Nephron progenitor cell (in vitro differentiated cells): ENCODE results near the gene SERGEF.

Experiments used
- DNase-seq: peaks from one replicate; pipeline ENCODE4 v3.0.0; 2021
- H3K27ac Mint-ChIP-seq: 2 replicates; pipeline ENCODE4 v1.8.0; 2021; ENCODE audit warnings: mild to moderate bottlenecking, moderate library complexity, mixed read lengths
- H3K27me3 Mint-ChIP-seq: 2 replicates; pipeline ENCODE4 v1.8.0; 2021; ENCODE audit warnings: mild to moderate bottlenecking, low read depth, mixed read lengths; ENCODE audit not compliant: poor library complexity
- H3K36me3 Mint-ChIP-seq: 2 replicates; pipeline ENCODE4 v1.8.0; 2021; ENCODE audit warnings: low read depth, mixed read lengths
- H3K4me1 Mint-ChIP-seq: 2 replicates; pipeline ENCODE4 v1.8.0; 2021; ENCODE audit warnings: mixed read lengths
- H3K4me3 Mint-ChIP-seq: 2 replicates; pipeline ENCODE4 v1.8.0; 2021; ENCODE audit warnings: mild to moderate bottlenecking, moderate library complexity, mixed read lengths
- H3K9me3 Mint-ChIP-seq: 2 replicates; pipeline ENCODE4 v1.8.0; 2021; ENCODE audit warnings: mild to moderate bottlenecking, moderate library complexity, mixed read lengths
- CTCF ChIP-seq: fragments of 200-600 bp; sonication (generic); IDR thresholded peaks from 2 replicates; pipeline ENCODE4 v1.5.0; 2021; ENCODE audit warnings: antibody characterized with exemption

SERGEF gene

GRCh38 chr11:17743808-17744119 lies 269.1 kb downstream of the SERGEF start:
- Mint-ChIP-seq H3K27me3 (peaks cover 27% of the 10 kb centered on the region), H3K27ac (no peak overlapping the region), H3K4me1 (peaks cover 5% of the 10 kb centered on the region), H3K4me3 (no peak overlapping the region), H3K36me3 (no peaks in the 10 kb centered on the region), H3K9me3 (no peaks in the 10 kb centered on the region)
- no peak for DNase-seq
- TF ChIP-seq CTCF: no peak

- H3K27ac Mint-ChIP-seq: no peak overlapping the region
- H3K36me3 Mint-ChIP-seq: no peaks in the 10 kb centered on the region
- H3K4me3 Mint-ChIP-seq: no peak overlapping the region
- H3K4me1 Mint-ChIP-seq: peaks cover 9% of the 10 kb centered on the region
- TF ChIP-seq CTCF: no peak
- no peaks in the 10 kb centered on the region for H3K9me3 Mint-ChIP-seq
- peaks cover 31% of the 10 kb centered on the region for H3K27me3 Mint-ChIP-seq
- DNase-seq: no peak
These were observed 269.6 kb downstream of the SERGEF start for GRCh38 chr11:17743026-17743807.

DNA sequence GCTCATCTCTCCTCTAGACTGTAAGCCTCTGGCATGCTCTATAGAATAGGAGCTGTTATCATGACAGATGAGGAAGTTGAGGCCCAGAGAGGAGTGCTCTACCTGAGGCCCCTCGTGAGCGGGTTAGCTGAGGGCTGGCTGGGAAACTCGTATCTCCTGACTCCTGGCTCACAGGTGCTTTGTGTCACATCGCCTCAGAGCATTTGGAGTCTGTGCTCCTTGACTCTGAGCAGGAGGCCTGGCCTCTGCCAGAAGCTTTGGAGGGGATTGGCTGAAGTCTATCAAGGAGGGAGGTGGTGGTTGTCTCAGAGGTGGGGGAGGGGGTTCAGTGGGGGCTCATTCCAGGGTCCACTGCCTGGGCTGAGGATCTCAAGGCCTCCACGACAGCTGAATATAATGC lies 270.8 kb downstream of the SERGEF start:
- Mint-ChIP-seq H3K4me3 (no peak overlapping the region), H3K27ac (no peak overlapping the region), H3K9me3 (no peaks in the 10 kb centered on the region), H3K4me1 (peaks cover 16% of the 10 kb centered on the region), H3K36me3 (no peaks in the 10 kb centered on the region), H3K27me3 (peaks cover 36% of the 10 kb centered on the region)
- no peak for DNase-seq
- TF ChIP-seq CTCF: no peak

GRCh38 chr11:17741487-17741886 lies 271.4 kb downstream of the SERGEF start:
- no peak overlapping the region for H3K27ac Mint-ChIP-seq
- H3K4me3 Mint-ChIP-seq: no peak overlapping the region
- DNase-seq: no peak
- H3K27me3 Mint-ChIP-seq: peaks cover 38% of the 10 kb centered on the region
- H3K9me3 Mint-ChIP-seq: no peaks in the 10 kb centered on the region
- no peak for TF ChIP-seq CTCF
- H3K36me3 Mint-ChIP-seq: no peaks in the 10 kb centered on the region
- H3K4me1 Mint-ChIP-seq: peaks cover 22% of the 10 kb centered on the region

- peaks cover 44% of the 10 kb centered on the region for H3K27me3 Mint-ChIP-seq
- no peak for DNase-seq
- H3K4me3 Mint-ChIP-seq: no peak overlapping the region
- H3K36me3 Mint-ChIP-seq: no peaks in the 10 kb centered on the region
- TF ChIP-seq CTCF: no peak
- peaks cover 23% of the 10 kb centered on the region for H3K4me1 Mint-ChIP-seq
- no peak overlapping the region for H3K27ac Mint-ChIP-seq
- no peaks in the 10 kb centered on the region for H3K9me3 Mint-ChIP-seq
These were observed 272.1 kb downstream of the SERGEF start for GRCh38 chr11:17740649-17741235.

- H3K36me3 Mint-ChIP-seq: no peaks in the 10 kb centered on the region
- TF ChIP-seq CTCF: no peak
- H3K4me3 Mint-ChIP-seq: no peak overlapping the region
- no peak overlapping the region for H3K27ac Mint-ChIP-seq
- DNase-seq: no peak
- H3K27me3 Mint-ChIP-seq: peaks cover 48% of the 10 kb centered on the region
- H3K9me3 Mint-ChIP-seq: no peaks in the 10 kb centered on the region
- peaks cover 23% of the 10 kb centered on the region for H3K4me1 Mint-ChIP-seq
These were observed 272.9 kb downstream of the SERGEF start for GRCh38 chr11:17739945-17740338.
